Measurements from ENCODE around the gene DTHD1.

The DTHD1 gene

GRCh38 chr4:36264207-36264826 lies 17.1 kb upstream of the DTHD1 start:
- TF ChIP-seq MAX (IDR thresholded peaks at IDR 0.05) (no peak), EP300 (IDR thresholded peaks at IDR 0.05; ENCODE audit: borderline replicate concordance) (no peak), CREB1 (IDR thresholded peaks at IDR 0.05; ENCODE audit: low read depth) (no peak), EGR1 (IDR thresholded peaks at IDR 0.05) (no peak), TCF12 (IDR thresholded peaks at IDR 0.05; ENCODE audit: low read depth) (no peak), REST (IDR thresholded peaks at IDR 0.05; ENCODE audit: low read depth) (no peak), NFIC (IDR thresholded peaks at IDR 0.05) (no peak), CEBPB (IDR thresholded peaks at IDR 0.05) (no peak), RAD21 (IDR thresholded peaks at IDR 0.05; ENCODE audit: low read depth) (no peak), TAF1 (IDR thresholded peaks at IDR 0.05; ENCODE audit: low read depth) (no peak), FOXM1 (IDR thresholded peaks at IDR 0.05; ENCODE audit: borderline replicate concordance, low read depth) (no peak), USF1 (IDR thresholded peaks at IDR 0.05) (no peak), ZBTB7A (IDR thresholded peaks at IDR 0.05; ENCODE audit: low read depth) (no peak)

- TF ChIP-seq USF1 (IDR thresholded peaks at IDR 0.05), result no peak
- no peak for TF ChIP-seq TAF1 (IDR thresholded peaks at IDR 0.05; ENCODE audit: low read depth)
- TF ChIP-seq CEBPB (IDR thresholded peaks at IDR 0.05), result no peak
- TF ChIP-seq RAD21 (IDR thresholded peaks at IDR 0.05; ENCODE audit: low read depth), result no peak
- no peak for TF ChIP-seq TEAD4 (IDR thresholded peaks at IDR 0.05)
- no peak for TF ChIP-seq FOXM1 (IDR thresholded peaks at IDR 0.05; ENCODE audit: borderline replicate concordance, low read depth)
- no peak for TF ChIP-seq EGR1 (IDR thresholded peaks at IDR 0.05)
- no peak for TF ChIP-seq CREB1 (IDR thresholded peaks at IDR 0.05; ENCODE audit: low read depth)
- no peak for TF ChIP-seq TCF12 (IDR thresholded peaks at IDR 0.05; ENCODE audit: low read depth)
- TF ChIP-seq YY1 (IDR thresholded peaks at IDR 0.05; ENCODE audit: low read depth), result no peak
- no peak for TF ChIP-seq EP300 (IDR thresholded peaks at IDR 0.05; ENCODE audit: borderline replicate concordance)
- no peak for TF ChIP-seq ZBTB7A (IDR thresholded peaks at IDR 0.05; ENCODE audit: low read depth)
- TF ChIP-seq NFIC (IDR thresholded peaks at IDR 0.05), result no peak
- no peak for TF ChIP-seq REST (IDR thresholded peaks at IDR 0.05; ENCODE audit: low read depth)
- no peak for TF ChIP-seq MAX (IDR thresholded peaks at IDR 0.05)
These were observed 13.7 kb upstream of the DTHD1 start for GRCh38 chr4:36267486-36268268.

- TF ChIP-seq NFIC (IDR thresholded peaks at IDR 0.05), result no peak
- TF ChIP-seq ZBTB7A (IDR thresholded peaks at IDR 0.05; ENCODE audit: low read depth), result no peak
- TF ChIP-seq USF1 (IDR thresholded peaks at IDR 0.05), result no peak
- TF ChIP-seq REST (IDR thresholded peaks at IDR 0.05; ENCODE audit: low read depth), result no peak
- no peak for TF ChIP-seq EP300 (IDR thresholded peaks at IDR 0.05; ENCODE audit: borderline replicate concordance)
- TF ChIP-seq FOXM1 (IDR thresholded peaks at IDR 0.05; ENCODE audit: borderline replicate concordance, low read depth), result no peak
- TF ChIP-seq RAD21 (IDR thresholded peaks at IDR 0.05; ENCODE audit: low read depth), result no peak
- TF ChIP-seq MAX (IDR thresholded peaks at IDR 0.05), result no peak
- TF ChIP-seq YY1 (IDR thresholded peaks at IDR 0.05; ENCODE audit: low read depth), result no peak
- no peak for TF ChIP-seq EGR1 (IDR thresholded peaks at IDR 0.05)
- TF ChIP-seq CREB1 (IDR thresholded peaks at IDR 0.05; ENCODE audit: low read depth), result no peak
- no peak for TF ChIP-seq CEBPB (IDR thresholded peaks at IDR 0.05)
- no peak for TF ChIP-seq TAF1 (IDR thresholded peaks at IDR 0.05; ENCODE audit: low read depth)
- TF ChIP-seq TCF12 (IDR thresholded peaks at IDR 0.05; ENCODE audit: low read depth), result no peak
- TF ChIP-seq TEAD4 (IDR thresholded peaks at IDR 0.05), result no peak
These were observed 12.3 kb upstream of the DTHD1 start for GRCh38 chr4:36269101-36269500.

All from Ishikawa (cell line).